Muscle of arm (tissue), 14 donors: ENCODE measurements around the gene NELFB. TPM values are rescaled to one million over a fixed set of nuclear protein-coding genes. Genes with fewer than 3 reads are reported as not detected.

Source experiments
- DNase-seq: peaks from one replicate; pipeline ENCODE4 v3.0.0-alpha.2; 2013
- long read RNA-seq, 11 donors: transcript quantifications; one replicate each; lab custom pipeline, GENCODE V29; 2026
- polyA plus RNA-seq, 12 donors: library from polyadenylated mRNA; unstranded; fragments of 120-200 nt; gene quantifications; one replicate each; pipeline ENCODE4 v1.2.1, GENCODE V29; 2013; ENCODE audit not compliant: insufficient read length in 12 of 12

Gene NELFB
- 10 to 100 TPM in 11 of 12 donors, not detected in 1; 31.1 to 52.0 (median 39.2) TPM for polyA plus RNA-seq
- long read RNA-seq, donor 1, transcript NELFB-201 (13 exons, 2,698 nt): major isoform, 12 of 12 reads
- long read RNA-seq, donor 1, partial matches to known transcripts: 0 of 12 reads
- long read RNA-seq, donor 1, other reads (novel, unspliced or antisense): 0 of 12 reads
- long read RNA-seq, donor 2, transcript NELFB-201 (13 exons, 2,698 nt): major isoform, 7 of 21 reads
- long read RNA-seq, donor 2, partial matches to known transcripts: 14 of 21 reads
- long read RNA-seq, donor 2, other reads (novel, unspliced or antisense): 0 of 21 reads
- long read RNA-seq, donor 3, partial matches to known transcripts: 0 of 2 reads
- long read RNA-seq, donor 3, other reads (novel, unspliced or antisense): 0 of 2 reads
- long read RNA-seq, donor 4, partial matches to known transcripts: 0 of 4 reads
- long read RNA-seq, donor 4, other reads (novel, unspliced or antisense): 0 of 4 reads
- long read RNA-seq, donor 5: 0 reads
- long read RNA-seq, donor 6, partial matches to known transcripts: 5 of 9 reads
- long read RNA-seq, donor 6, other reads (novel, unspliced or antisense): 0 of 9 reads
- long read RNA-seq, donor 7, transcript NELFB-201 (13 exons, 2,698 nt): major isoform, 5 of 5 reads
- long read RNA-seq, donor 7, partial matches to known transcripts: 0 of 5 reads
- long read RNA-seq, donor 7, other reads (novel, unspliced or antisense): 0 of 5 reads
- long read RNA-seq, donor 8, transcript NELFB-201 (13 exons, 2,698 nt): major isoform, 9 of 9 reads
- long read RNA-seq, donor 8, partial matches to known transcripts: 0 of 9 reads
- long read RNA-seq, donor 8, other reads (novel, unspliced or antisense): 0 of 9 reads
- long read RNA-seq, donor 9, transcript NELFB-201 (13 exons, 2,698 nt): major isoform, 9 of 9 reads
- long read RNA-seq, donor 9, partial matches to known transcripts: 0 of 9 reads
- long read RNA-seq, donor 9, other reads (novel, unspliced or antisense): 0 of 9 reads
- long read RNA-seq, donor 10, transcript NELFB-201 (13 exons, 2,698 nt): major isoform, 11 of 21 reads
- long read RNA-seq, donor 10, partial matches to known transcripts: 10 of 21 reads
- long read RNA-seq, donor 10, other reads (novel, unspliced or antisense): 0 of 21 reads
- long read RNA-seq, donor 11, transcript NELFB-201 (13 exons, 2,698 nt): major isoform, 12 of 12 reads
- long read RNA-seq, donor 11, partial matches to known transcripts: 0 of 12 reads
- long read RNA-seq, donor 11, other reads (novel, unspliced or antisense): 0 of 12 reads

GRCh38 chr9:137254624-137255447, at the start of gene NELFB:
Gene NELFB, plus strand, starts transcription at chr9:137255327.
- peak; percentile 93 for DNase-seq

GRCh38 chr9:137206602-137207001, 48.5 kb upstream of the NELFB start:
- no peak for DNase-seq

- DNase-seq: no peak
These were observed 43.6 kb upstream of the NELFB start for GRCh38 chr9:137211532-137211931.

GRCh38 chr9:137212520-137212919, 42.6 kb upstream of the NELFB start:
- DNase-seq: no peak

DNA sequence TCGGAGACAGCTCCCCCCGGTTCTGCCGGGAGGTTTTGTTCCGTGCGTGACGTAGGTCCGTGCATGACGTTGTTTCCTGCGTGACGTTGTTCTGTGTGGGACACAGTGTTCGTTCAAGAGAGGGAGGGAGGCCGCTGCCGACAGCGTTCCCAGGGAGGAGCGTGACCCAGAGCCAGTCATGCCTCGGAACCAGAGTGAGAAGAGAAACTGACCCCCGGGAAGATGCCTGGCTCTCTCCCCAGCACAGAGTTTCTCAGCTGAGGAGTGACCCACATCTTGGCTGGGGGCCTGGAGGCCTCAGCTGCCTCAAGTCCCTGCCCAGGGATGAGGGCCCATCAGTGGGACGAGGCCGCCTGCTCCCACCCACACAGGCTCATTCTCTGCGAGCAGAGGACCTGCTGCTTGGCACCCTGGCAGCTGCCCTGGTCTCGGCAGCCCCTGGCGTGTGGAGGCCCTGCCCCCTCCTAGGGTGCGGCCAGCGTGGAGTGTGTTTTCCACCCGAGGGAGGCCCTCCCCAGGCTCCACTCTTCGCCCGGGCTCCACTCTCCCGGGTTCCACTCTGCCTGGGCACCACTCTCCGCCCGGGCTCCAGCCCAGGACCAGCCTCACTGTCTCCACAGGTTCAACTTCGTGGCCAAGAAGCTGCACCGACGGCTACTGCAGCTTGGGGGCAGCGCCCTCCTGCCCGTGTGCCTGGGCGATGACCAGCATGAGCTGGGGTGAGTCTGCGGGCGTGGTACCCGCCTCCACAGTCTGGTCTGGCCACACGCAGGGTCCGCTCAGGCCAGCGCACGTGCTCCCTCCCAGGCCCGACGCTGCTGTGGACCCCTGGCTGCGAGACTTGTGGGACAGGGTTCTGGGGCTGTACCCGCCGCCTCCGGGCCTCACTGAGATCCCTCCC, 41.7 kb upstream of the NELFB start:
- DNase-seq: no peak

- DNase-seq: no peak
These were observed 40.5 kb upstream of the NELFB start for GRCh38 chr9:137214620-137215019.

DNA sequence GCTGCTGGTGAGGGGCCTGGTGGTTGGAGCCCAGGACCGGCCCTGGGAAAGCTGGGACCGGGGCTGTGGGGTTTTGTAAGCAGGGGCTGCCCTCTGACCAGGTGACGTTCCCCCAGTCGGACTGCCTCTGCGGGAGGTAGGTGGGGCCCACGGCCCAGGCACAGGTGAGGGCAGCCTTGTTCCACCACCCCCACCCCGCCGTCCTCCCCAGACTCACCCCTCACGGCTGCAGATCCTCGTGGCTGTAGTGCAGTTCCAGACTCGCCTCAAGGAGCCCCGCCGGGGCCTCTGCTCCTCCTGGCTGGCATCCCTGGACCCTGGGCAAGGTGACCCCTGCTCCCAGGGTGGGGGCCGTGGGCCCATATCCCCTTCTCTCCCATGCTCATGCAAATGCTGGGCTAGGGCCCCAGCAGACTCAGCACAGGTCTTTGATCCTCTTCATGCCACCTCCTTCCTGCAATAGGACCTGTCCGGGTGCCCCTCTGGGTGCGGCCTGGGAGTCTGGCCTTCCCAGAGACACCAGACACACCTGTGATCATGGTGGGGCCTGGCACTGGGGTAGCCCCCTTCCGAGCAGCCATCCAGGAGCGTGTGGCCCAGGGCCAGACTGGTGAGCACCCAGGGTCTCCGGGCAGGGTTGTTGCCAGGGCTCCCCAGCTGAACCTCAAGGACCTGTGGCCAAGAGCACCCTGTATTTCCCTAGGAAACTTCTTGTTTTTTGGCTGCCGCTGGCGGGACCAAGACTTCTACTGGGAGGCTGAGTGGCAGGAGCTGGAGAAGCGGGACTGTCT, 39.7 kb upstream of the NELFB start:
- no peak for DNase-seq

GRCh38 chr9:137216188-137216965, 38.8 kb upstream of the NELFB start:
- no peak for DNase-seq

- no peak for DNase-seq
These were observed 37.6 kb upstream of the NELFB start for GRCh38 chr9:137217276-137218211.

DNA sequence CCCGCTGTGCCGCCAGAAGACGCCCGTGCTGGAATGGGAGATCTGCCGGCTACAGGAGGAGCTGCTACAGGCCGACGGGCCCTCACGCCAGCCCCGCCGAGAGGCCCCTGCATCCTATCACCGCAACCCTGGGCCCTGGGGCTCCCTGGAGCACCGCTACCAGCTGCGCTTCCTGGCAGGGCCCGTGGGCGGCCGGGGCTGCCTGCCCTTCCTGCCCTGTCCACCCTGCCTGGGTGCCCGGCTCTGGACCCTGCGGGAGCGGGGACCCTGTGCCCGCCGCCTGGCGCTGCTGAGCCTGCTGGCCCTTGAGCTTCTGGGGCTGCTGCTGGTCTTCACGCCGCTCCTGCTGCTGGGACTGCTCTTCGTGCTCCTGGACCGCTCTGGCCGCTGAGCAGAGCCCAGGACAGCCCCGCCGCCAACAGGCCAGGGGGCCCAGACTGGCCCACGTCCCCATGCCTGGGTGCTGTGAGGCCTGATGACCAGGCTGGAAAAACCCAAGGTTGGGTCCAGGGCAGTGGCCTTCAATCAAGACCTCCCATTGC, 36.8 kb upstream of the NELFB start:
- DNase-seq: no peak

DNA sequence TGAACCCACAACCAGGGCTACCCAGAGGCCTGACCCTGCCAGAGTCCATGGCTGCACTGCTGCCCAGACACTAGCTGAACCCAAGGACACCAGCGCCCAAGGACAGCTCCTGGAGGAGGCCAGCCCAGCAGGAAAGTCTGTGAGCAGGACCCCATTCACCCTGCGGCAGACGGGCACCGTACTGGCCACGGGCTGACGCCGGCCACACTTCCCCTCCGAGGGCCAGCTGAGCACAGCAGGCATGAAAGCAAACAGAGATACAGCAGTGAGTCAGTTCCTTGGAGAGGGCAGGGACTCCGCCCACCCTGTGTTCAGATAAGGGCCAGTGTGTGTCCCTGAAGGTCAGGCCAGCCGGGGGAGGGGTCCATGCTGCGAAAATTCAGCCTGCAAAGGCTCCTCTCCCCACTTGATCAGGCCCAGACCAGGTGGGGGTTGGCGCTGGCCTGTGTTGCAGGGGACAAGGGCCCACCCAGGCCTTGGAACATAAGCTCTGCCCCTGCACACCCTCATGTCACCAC, 36.3 kb upstream of the NELFB start:
- DNase-seq: no peak

DNA sequence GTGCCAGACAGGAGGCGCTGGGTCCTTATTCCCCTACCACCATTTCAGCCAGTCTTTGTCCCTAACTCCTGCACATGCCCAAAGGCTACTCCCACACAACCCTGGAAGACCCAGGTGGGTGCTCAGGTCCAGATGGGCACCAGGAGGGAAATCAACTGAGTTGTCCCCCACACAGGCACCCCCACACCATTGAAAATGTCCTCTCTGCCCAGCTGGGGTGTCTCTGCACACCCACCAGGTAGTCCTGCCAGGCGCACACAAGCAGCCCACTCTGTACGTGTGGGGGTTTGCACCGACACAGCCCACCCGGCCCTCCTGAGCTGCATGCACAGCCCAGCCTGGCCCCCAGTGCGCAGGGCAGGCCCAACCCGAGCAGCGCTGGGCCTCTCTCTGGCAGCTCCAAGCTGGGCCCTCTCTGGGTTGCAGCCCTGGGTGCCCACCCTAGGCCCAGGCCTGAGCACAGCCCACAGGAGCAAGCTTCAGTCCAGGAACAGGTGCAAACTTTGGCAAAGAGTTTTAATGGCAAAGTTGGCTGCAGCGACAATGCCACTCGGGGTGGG, 35.3 kb upstream of the NELFB start:
- DNase-seq: no peak

- no peak for DNase-seq
These were observed 34.6 kb upstream of the NELFB start for GRCh38 chr9:137220317-137221094.

GRCh38 chr9:137221095-137221505, 34.0 kb upstream of the NELFB start:
- no peak for DNase-seq

- DNase-seq: no peak
These were observed 33.5 kb upstream of the NELFB start for GRCh38 chr9:137221506-137222111.
